ENCODE data around the gene PDE7B. TPM values are rescaled to one million over a fixed set of nuclear protein-coding genes. Genes with fewer than 3 reads are reported as not detected.

The PDE7B gene
- total RNA-seq, 1 experiment from 2014 or later, result not detected

DNA sequence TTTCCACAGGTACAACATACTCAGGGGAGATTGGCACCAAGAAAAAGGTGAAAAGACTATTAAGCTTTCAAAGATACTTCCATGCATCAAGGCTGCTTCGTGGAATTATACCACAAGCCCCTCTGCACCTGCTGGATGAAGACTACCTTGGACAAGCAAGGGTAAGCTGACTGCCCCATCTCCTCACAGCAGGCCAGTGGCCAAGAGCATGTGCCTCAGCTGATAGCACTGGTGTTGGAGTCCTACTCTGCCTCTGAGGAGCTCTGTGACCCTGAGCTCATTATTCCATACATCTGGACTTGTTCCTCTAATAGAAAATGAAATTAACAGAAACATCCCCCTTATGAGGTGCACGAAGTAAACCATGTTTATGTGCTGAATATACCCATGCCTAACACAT, 295.8 kb downstream of the PDE7B start:
- POLR2A ChIA-PET, result no interaction called here
- DNase-seq (ENCODE audit: low spot score) (no peak), ATAC-seq (no peak)
- H3K4me1 Mint-ChIP-seq, result no peaks in the 10 kb centered on the region
- H3K4me3 Mint-ChIP-seq, result no peak overlapping the region
- H3K9me3 Mint-ChIP-seq, result no peaks in the 10 kb centered on the region
- TF ChIP-seq CREB1 (CRISPR knock-in tag; IDR thresholded peaks at IDR 0.05) (no peak), SMAD4 (CRISPR knock-in tag; IDR thresholded peaks at IDR 0.05) (no peak), HMGA2 (CRISPR knock-in tag; IDR thresholded peaks at IDR 0.05) (no peak), RELA (CRISPR knock-in tag; IDR thresholded peaks at IDR 0.05; ENCODE audit: borderline replicate concordance) (no peak), ZNF138 (CRISPR knock-in tag; conservative IDR thresholded peaks at IDR 0.05) (no peak), TEAD4 (CRISPR knock-in tag; IDR thresholded peaks at IDR 0.05) (no peak), NR2C2 (CRISPR knock-in tag; IDR thresholded peaks at IDR 0.05) (no peak), IRF2 (CRISPR knock-in tag; IDR thresholded peaks at IDR 0.05; ENCODE audit: borderline replicate concordance, low read depth) (no peak), GRHL2 (CRISPR knock-in tag; IDR thresholded peaks at IDR 0.05; ENCODE audit: insufficient replicate concordance, severe bottlenecking) (no peak), ATF1 (CRISPR knock-in tag; IDR thresholded peaks at IDR 0.05) (no peak)
- TF ChIP-seq, protein P1, sequence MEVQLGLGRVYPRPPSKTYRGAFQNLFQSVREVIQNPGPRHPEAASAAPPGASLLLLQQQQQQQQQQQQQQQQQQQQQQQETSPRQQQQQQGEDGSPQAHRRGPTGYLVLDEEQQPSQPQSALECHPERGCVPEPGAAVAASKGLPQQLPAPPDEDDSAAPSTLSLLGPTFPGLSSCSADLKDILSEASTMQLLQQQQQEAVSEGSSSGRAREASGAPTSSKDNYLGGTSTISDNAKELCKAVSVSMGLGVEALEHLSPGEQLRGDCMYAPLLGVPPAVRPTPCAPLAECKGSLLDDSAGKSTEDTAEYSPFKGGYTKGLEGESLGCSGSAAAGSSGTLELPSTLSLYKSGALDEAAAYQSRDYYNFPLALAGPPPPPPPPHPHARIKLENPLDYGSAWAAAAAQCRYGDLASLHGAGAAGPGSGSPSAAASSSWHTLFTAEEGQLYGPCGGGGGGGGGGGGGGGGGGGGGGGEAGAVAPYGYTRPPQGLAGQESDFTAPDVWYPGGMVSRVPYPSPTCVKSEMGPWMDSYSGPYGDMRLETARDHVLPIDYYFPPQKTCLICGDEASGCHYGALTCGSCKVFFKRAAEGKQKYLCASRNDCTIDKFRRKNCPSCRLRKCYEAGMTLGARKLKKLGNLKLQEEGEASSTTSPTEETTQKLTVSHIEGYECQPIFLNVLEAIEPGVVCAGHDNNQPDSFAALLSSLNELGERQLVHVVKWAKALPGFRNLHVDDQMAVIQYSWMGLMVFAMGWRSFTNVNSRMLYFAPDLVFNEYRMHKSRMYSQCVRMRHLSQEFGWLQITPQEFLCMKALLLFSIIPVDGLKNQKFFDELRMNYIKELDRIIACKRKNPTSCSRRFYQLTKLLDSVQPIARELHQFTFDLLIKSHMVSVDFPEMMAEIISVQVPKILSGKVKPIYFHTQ (CRISPR knock-in tag; IDR thresholded peaks at IDR 0.05), result no peak
- TF ChIP-seq, protein P2, sequence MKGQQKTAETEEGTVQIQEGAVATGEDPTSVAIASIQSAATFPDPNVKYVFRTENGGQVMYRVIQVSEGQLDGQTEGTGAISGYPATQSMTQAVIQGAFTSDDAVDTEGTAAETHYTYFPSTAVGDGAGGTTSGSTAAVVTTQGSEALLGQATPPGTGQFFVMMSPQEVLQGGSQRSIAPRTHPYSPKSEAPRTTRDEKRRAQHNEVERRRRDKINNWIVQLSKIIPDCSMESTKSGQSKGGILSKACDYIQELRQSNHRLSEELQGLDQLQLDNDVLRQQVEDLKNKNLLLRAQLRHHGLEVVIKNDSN (CRISPR knock-in tag; IDR thresholded peaks at IDR 0.05), result no peak
- TF ChIP-seq, protein P3, sequence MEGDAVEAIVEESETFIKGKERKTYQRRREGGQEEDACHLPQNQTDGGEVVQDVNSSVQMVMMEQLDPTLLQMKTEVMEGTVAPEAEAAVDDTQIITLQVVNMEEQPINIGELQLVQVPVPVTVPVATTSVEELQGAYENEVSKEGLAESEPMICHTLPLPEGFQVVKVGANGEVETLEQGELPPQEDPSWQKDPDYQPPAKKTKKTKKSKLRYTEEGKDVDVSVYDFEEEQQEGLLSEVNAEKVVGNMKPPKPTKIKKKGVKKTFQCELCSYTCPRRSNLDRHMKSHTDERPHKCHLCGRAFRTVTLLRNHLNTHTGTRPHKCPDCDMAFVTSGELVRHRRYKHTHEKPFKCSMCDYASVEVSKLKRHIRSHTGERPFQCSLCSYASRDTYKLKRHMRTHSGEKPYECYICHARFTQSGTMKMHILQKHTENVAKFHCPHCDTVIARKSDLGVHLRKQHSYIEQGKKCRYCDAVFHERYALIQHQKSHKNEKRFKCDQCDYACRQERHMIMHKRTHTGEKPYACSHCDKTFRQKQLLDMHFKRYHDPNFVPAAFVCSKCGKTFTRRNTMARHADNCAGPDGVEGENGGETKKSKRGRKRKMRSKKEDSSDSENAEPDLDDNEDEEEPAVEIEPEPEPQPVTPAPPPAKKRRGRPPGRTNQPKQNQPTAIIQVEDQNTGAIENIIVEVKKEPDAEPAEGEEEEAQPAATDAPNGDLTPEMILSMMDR (IDR thresholded peaks at IDR 0.05), result no peak
- no peaks in the 10 kb centered on the region for H3K36me3 Mint-ChIP-seq
- H3K27me3 Mint-ChIP-seq (ENCODE audit: low read depth), result no peaks in the 10 kb centered on the region
- CTCF ChIA-PET, result no interaction called here
- no peak overlapping the region for H3K27ac Mint-ChIP-seq

DNA sequence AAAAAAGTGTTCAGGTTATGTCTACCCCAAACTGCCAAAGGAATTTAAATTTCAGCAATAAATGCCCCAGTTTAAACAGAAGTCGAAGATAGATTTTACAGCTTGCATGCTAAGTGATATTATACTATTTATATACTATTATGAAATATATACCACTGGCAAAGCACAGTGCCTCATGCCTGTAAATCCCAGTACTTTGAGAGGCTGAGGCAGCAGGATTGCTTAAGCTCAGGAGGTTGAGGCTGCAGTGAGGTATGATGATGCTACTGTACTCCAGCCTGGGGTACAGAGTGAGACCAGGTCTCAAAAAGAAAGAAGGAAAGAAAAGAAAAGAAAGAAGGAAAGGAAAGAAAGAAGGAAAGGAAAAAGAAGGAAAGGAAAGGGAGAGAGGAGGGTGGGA, 296.6 kb downstream of the PDE7B start:
- ATAC-seq (no peak), DNase-seq (ENCODE audit: low spot score) (no peak)
- CTCF ChIA-PET, result no interaction called here
- TF ChIP-seq, protein P1 (CRISPR knock-in tag; IDR thresholded peaks at IDR 0.05), result no peak
- TF ChIP-seq, protein P3 (IDR thresholded peaks at IDR 0.05), result no peak
- no peak for TF ChIP-seq FOXK1 (CRISPR knock-in tag; IDR thresholded peaks at IDR 0.05)
- TF ChIP-seq, protein P4, sequence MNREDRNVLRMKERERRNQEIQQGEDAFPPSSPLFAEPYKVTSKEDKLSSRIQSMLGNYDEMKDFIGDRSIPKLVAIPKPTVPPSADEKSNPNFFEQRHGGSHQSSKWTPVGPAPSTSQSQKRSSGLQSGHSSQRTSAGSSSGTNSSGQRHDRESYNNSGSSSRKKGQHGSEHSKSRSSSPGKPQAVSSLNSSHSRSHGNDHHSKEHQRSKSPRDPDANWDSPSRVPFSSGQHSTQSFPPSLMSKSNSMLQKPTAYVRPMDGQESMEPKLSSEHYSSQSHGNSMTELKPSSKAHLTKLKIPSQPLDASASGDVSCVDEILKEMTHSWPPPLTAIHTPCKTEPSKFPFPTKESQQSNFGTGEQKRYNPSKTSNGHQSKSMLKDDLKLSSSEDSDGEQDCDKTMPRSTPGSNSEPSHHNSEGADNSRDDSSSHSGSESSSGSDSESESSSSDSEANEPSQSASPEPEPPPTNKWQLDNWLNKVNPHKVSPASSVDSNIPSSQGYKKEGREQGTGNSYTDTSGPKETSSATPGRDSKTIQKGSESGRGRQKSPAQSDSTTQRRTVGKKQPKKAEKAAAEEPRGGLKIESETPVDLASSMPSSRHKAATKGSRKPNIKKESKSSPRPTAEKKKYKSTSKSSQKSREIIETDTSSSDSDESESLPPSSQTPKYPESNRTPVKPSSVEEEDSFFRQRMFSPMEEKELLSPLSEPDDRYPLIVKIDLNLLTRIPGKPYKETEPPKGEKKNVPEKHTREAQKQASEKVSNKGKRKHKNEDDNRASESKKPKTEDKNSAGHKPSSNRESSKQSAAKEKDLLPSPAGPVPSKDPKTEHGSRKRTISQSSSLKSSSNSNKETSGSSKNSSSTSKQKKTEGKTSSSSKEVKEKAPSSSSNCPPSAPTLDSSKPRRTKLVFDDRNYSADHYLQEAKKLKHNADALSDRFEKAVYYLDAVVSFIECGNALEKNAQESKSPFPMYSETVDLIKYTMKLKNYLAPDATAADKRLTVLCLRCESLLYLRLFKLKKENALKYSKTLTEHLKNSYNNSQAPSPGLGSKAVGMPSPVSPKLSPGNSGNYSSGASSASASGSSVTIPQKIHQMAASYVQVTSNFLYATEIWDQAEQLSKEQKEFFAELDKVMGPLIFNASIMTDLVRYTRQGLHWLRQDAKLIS (CRISPR knock-in tag; IDR thresholded peaks at IDR 0.05; ENCODE audit: borderline replicate concordance), result no peak
- TF ChIP-seq, protein P5, sequence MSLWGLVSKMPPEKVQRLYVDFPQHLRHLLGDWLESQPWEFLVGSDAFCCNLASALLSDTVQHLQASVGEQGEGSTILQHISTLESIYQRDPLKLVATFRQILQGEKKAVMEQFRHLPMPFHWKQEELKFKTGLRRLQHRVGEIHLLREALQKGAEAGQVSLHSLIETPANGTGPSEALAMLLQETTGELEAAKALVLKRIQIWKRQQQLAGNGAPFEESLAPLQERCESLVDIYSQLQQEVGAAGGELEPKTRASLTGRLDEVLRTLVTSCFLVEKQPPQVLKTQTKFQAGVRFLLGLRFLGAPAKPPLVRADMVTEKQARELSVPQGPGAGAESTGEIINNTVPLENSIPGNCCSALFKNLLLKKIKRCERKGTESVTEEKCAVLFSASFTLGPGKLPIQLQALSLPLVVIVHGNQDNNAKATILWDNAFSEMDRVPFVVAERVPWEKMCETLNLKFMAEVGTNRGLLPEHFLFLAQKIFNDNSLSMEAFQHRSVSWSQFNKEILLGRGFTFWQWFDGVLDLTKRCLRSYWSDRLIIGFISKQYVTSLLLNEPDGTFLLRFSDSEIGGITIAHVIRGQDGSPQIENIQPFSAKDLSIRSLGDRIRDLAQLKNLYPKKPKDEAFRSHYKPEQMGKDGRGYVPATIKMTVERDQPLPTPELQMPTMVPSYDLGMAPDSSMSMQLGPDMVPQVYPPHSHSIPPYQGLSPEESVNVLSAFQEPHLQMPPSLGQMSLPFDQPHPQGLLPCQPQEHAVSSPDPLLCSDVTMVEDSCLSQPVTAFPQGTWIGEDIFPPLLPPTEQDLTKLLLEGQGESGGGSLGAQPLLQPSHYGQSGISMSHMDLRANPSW (CRISPR knock-in tag; conservative IDR thresholded peaks at IDR 0.05; ENCODE audit: low read depth), result no peak
- H3K9me3 Mint-ChIP-seq, result no peaks in the 10 kb centered on the region
- H3K4me1 Mint-ChIP-seq, result no peaks in the 10 kb centered on the region
- no peaks in the 10 kb centered on the region for H3K36me3 Mint-ChIP-seq
- POLR2A ChIA-PET, result no interaction called here
- no peak overlapping the region for H3K27ac Mint-ChIP-seq
- H3K27me3 Mint-ChIP-seq (ENCODE audit: low read depth), result no peaks in the 10 kb centered on the region; the same call in 1 of the 2 replicates
- H3K4me3 Mint-ChIP-seq, result no peak overlapping the region

All from WTC11 (cell line).